Right lobe of liver (tissue), 4 donors: ENCODE data around the gene MICU1.

Experiments used
- CTCF ChIP-seq, 4 donors: fragments of 200-600 bp in 3 of 4; fragments of 450-650 bp in 1 of 4; IDR thresholded peaks; one replicate each; pipeline versions ENCODE4 v1.5.1 to v1.8.0; 2016 to 2022; ENCODE audit warnings: antibody characterized with exemption in 4 of 4, mild to moderate bottlenecking in 2 of 4
- POLR2A ChIP-seq: fragments of 450-650 bp; IDR thresholded peaks from one replicate; pipeline ENCODE4 v1.6.1; 2017; ENCODE audit warnings: antibody characterized with exemption, mild to moderate bottlenecking
- donor health status: DM: no; HTN: no; CAD: no.
- donor health status: DM: no; HTN: no; CAD: no.
- donor health status: DM: no; HTN: yes; CAD: no.

- TF ChIP-seq CTCF (IDR thresholded peaks at IDR 0.05) (no peak), POLR2A (no peak)
These were observed 274.4 kb downstream of the MICU1 start for GRCh38 chr10:72351479-72351878.
